Ishikawa (cell line): ENCODE measurements around the gene AP5B1.

ENCODE experiments used
- CEBPB ChIP-seq: IDR thresholded peaks from 2 replicates; pipeline ENCODE4 v1.6.1; 2012
- MAX ChIP-seq: IDR thresholded peaks from 2 replicates; pipeline ENCODE4 v1.6.1; 2012
- RAD21 ChIP-seq: IDR thresholded peaks from 2 replicates; pipeline ENCODE4 v1.6.1; 2012; ENCODE audit warnings: low read depth
- REST ChIP-seq: IDR thresholded peaks from 2 replicates; pipeline ENCODE4 v1.6.1; 2012; ENCODE audit warnings: low read depth, mild to moderate bottlenecking
- TAF1 ChIP-seq: IDR thresholded peaks from 2 replicates; pipeline ENCODE4 v1.6.1; 2012; ENCODE audit warnings: low read depth, mild to moderate bottlenecking
- TCF12 ChIP-seq: IDR thresholded peaks from 2 replicates; pipeline ENCODE4 v1.6.1; 2012; ENCODE audit warnings: low read depth
- USF1 ChIP-seq: IDR thresholded peaks from 2 replicates; pipeline ENCODE4 v1.6.1; 2012
- YY1 ChIP-seq: IDR thresholded peaks from 2 replicates; pipeline ENCODE4 v1.6.1; 2012; ENCODE audit warnings: low read depth
- ZBTB7A ChIP-seq: IDR thresholded peaks from 2 replicates; pipeline ENCODE4 v1.6.1; 2012; ENCODE audit warnings: low read depth

- TF ChIP-seq YY1: no peak
- TF ChIP-seq RAD21: no peak
- TF ChIP-seq CEBPB: no peak
- TF ChIP-seq MAX: no peak
- TF ChIP-seq TCF12: no peak
- TF ChIP-seq REST: no peak
- TF ChIP-seq ZBTB7A: no peak
- no peak for TF ChIP-seq TAF1
- no peak for TF ChIP-seq USF1
These were observed 35.9 kb upstream of the AP5B1 start for GRCh38 chr11:65816696-65817095.
